PC-3 (cell line): Measurements from ENCODE around the gene PCK2.

Experiments used
- CTCF ChIP-seq: fragments of 300-600 bp; sonication (generic); conservative IDR thresholded peaks from 2 replicates; pipeline ENCODE4 v1.5.1; 2017; ENCODE audit warnings: antibody characterized with exemption, low read depth, mild to moderate bottlenecking, low read length
- EZH2 ChIP-seq: fragments of 300-600 bp; sonication (generic); IDR thresholded peaks from one replicate; pipeline ENCODE4 v1.6.1; 2017; ENCODE audit warnings: antibody characterized with exemption, mild to moderate bottlenecking, low read length; ENCODE audit not compliant: unreplicated experiment

GRCh38 chr14:24141097-24141880, 47.2 kb downstream of the PCK2 start, which contains the start of gene EMC9:
- TF ChIP-seq CTCF (no peak), EZH2 (no peak)
